IPS-18a (cell line): ENCODE measurements around the gene CCL23.

Experiments
- H3K27ac ChIP-seq: one replicate; pipeline ENCODE4 v1.5.1; 2013; ENCODE audit warnings: low read length
- H3K27me3 ChIP-seq: one replicate; pipeline ENCODE4 v1.6.1; 2013; ENCODE audit warnings: mild to moderate bottlenecking, low read length; ENCODE audit not compliant: control insufficient read depth, insufficient read depth
- H3K36me3 ChIP-seq: one replicate; pipeline ENCODE4 v1.6.1; 2013; ENCODE audit warnings: low read depth, low read length; ENCODE audit not compliant: control insufficient read depth
- H3K4me1 ChIP-seq: one replicate; pipeline ENCODE4 v1.6.1; 2013; ENCODE audit warnings: low read depth, low read length; ENCODE audit not compliant: control insufficient read depth
- H3K4me3 ChIP-seq: one replicate; pipeline ENCODE4 v1.5.1; 2013; ENCODE audit warnings: low read length
- H3K9ac ChIP-seq: one replicate; pipeline ENCODE4 v1.6.1; 2013; ENCODE audit warnings: mild to moderate bottlenecking, low read length, moderate library complexity
- H3K9me3 ChIP-seq: one replicate; pipeline ENCODE4 v1.6.1; 2013; ENCODE audit warnings: low read depth, low read length; ENCODE audit not compliant: control insufficient read depth

Gene CCL23

DNA sequence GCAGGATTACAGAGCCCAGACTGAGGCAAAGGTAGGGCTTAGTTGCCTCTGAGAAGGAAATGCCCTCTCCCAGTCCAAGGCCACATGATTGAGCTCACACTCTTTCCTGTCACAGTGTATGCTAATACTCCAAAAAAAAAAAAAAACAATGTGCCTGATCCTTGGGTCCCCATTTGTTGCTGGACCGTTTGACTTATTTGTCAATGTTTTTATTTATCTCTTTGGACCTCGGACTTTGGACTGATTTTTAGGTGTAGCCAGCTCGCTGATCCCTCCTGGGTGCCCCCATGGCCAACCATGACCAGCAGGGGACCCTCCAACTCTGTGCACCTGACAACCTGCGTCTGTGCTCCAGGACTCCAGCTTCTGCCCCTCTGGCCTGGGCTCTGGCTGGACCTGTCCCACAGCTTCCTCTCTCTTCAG lies 35.9 kb downstream of the CCL23 start:
- Histone ChIP-seq H3K36me3 (no peaks in the 10 kb centered on the region), H3K4me3 (no peak overlapping the region), H3K9ac (no peak overlapping the region), H3K27me3 (no peaks in the 10 kb centered on the region), H3K4me1 (no peaks in the 10 kb centered on the region), H3K9me3 (no peaks in the 10 kb centered on the region), H3K27ac (no peak overlapping the region)

GRCh38 chr17:35981246-35981645 lies 36.5 kb downstream of the CCL23 start, which contains the start of gene CCL16:
Gene CCL16, minus strand, starts transcription at chr17:35981497. Its CDS starts 77 bp downstream, at chr17:35981420.
- H3K4me1 ChIP-seq: no peaks in the 10 kb centered on the region
- H3K27ac ChIP-seq: no peak within 1 kb of the TSS
- no peak within 1 kb of the TSS for H3K9ac ChIP-seq
- no peaks in the 10 kb centered on the region for H3K36me3 ChIP-seq
- H3K9me3 ChIP-seq: no peaks in the 10 kb centered on the region
- H3K4me3 ChIP-seq: no peak within 1 kb of the TSS
- H3K27me3 ChIP-seq: no peaks in the 10 kb centered on the region

GRCh38 chr17:35978346-35978745 lies 39.4 kb downstream of the CCL23 start:
- Histone ChIP-seq H3K4me3 (no peak overlapping the region), H3K4me1 (no peaks in the 10 kb centered on the region), H3K9ac (no peak overlapping the region), H3K27ac (no peak overlapping the region), H3K36me3 (no peaks in the 10 kb centered on the region), H3K9me3 (no peaks in the 10 kb centered on the region), H3K27me3 (no peaks in the 10 kb centered on the region)

DNA sequence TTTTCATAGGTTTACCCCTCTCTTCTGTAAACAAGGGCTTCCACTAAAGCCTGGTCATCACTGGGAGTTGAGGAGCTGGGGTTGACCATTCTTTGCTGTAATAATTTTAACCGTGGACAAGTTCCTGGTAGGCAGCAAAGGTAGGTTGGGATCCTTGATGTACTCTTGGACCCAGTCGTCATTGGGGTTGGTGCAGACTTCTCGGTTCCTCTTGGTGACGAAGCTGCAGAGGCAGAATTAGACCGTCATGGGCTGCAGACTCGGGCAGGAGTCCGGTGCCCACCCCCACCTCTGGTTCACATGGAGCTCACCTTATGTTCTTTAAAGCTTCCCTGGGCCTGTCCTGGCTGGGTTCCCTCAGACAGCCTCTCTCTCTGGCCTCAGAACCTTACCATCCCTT lies 40.3 kb downstream of the CCL23 start:
- Histone ChIP-seq H3K9ac (no peak overlapping the region), H3K36me3 (no peaks in the 10 kb centered on the region), H3K27me3 (no peaks in the 10 kb centered on the region), H3K4me3 (no peak overlapping the region), H3K4me1 (no peaks in the 10 kb centered on the region), H3K27ac (no peak overlapping the region), H3K9me3 (no peaks in the 10 kb centered on the region)

DNA sequence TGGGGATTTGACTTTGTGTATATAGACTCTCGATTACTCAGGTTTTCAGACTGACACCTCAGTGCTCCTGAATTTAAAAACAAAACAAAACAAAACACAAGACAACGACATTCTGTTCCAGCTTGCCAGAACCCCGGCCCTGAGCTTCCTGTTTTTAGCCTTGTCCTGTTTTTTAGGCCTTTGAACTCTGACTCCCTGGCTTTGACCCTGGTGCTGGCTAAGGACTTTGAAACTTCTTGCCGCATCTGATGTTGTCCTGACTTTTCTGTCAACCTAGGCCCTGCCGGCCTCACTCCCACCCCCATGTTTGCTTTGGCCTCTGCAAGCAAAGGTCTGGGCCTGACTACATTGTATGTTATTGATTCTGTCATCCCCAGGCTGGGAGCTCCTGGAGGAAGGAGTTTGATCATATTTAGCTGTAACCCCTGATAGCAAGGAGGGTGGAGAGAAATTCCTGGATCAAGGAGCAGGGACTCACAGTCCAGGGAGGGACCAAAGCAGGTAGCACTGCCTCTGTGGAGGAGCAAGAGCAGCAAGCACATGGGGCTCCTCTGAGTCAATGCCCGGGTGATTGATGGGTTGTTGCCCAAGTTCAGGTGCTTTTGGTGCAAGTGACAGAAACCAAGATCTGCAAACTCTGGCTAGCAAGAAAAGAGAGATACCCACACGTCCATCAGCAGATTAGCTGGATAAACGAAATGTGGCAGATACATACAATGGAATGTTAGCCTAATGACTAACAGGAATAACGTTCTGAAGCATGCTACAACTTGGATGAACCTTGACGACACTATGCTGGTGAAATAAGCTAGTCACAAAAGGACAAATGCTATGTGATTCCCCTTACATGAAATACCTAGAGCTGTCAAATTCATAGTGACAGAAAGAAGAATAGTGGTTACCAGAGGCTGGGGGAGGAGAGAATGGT lies 44.2 kb downstream of the CCL23 start:
- H3K9me3 ChIP-seq: no peaks in the 10 kb centered on the region
- H3K9ac ChIP-seq: no peak overlapping the region
- no peaks in the 10 kb centered on the region for H3K36me3 ChIP-seq
- H3K4me3 ChIP-seq: no peak overlapping the region
- no peaks in the 10 kb centered on the region for H3K27me3 ChIP-seq
- peaks cover 3% of the 10 kb centered on the region for H3K4me1 ChIP-seq
- H3K27ac ChIP-seq: no peak overlapping the region

- no peak overlapping the region for H3K4me3 ChIP-seq
- H3K27ac ChIP-seq: no peak overlapping the region
- no peaks in the 10 kb centered on the region for H3K27me3 ChIP-seq
- H3K4me1 ChIP-seq: peaks cover 3% of the 10 kb centered on the region
- H3K9me3 ChIP-seq: no peaks in the 10 kb centered on the region
- no peak overlapping the region for H3K9ac ChIP-seq
- H3K36me3 ChIP-seq: no peaks in the 10 kb centered on the region
Measured at GRCh38 chr17:35972945-35973332, 44.8 kb downstream of the CCL23 start.

DNA sequence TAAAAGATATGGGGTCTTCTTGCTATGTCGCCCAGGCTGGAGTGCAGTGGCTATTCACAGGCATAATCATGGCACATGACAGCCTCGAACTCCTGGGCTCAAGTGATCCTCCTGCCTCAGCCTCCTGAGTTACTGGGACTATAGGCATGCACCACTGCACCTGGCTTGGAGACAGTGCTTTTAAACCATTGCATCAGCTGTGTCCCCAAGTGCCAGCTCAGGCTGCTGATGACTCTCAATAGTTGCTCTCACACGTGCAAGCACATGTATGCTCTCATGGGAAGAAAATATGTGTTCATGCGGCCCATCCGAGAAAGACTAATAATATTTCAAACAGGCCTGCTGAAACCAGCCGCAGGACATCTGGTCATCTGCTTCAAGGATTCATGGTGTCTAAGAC lies 45.2 kb downstream of the CCL23 start:
- Histone ChIP-seq H3K27me3 (no peaks in the 10 kb centered on the region), H3K9ac (no peak overlapping the region), H3K4me3 (no peak overlapping the region), H3K9me3 (no peaks in the 10 kb centered on the region), H3K4me1 (peaks cover 3% of the 10 kb centered on the region), H3K27ac (no peak overlapping the region), H3K36me3 (no peaks in the 10 kb centered on the region)

GRCh38 chr17:35972066-35972465 lies 45.7 kb downstream of the CCL23 start:
- no peaks in the 10 kb centered on the region for H3K27me3 ChIP-seq
- H3K4me3 ChIP-seq: no peak overlapping the region
- no peak overlapping the region for H3K27ac ChIP-seq
- H3K36me3 ChIP-seq: no peaks in the 10 kb centered on the region
- H3K4me1 ChIP-seq: peaks cover 3% of the 10 kb centered on the region
- no peaks in the 10 kb centered on the region for H3K9me3 ChIP-seq
- H3K9ac ChIP-seq: no peak overlapping the region

GRCh38 chr17:35969558-35970380 lies 48.0 kb downstream of the CCL23 start:
- H3K4me1 ChIP-seq: peaks cover 3% of the 10 kb centered on the region
- no peaks in the 10 kb centered on the region for H3K36me3 ChIP-seq
- no peaks in the 10 kb centered on the region for H3K27me3 ChIP-seq
- no peak overlapping the region for H3K9ac ChIP-seq
- no peak overlapping the region for H3K27ac ChIP-seq
- H3K4me3 ChIP-seq: no peak overlapping the region
- H3K9me3 ChIP-seq: no peaks in the 10 kb centered on the region

DNA sequence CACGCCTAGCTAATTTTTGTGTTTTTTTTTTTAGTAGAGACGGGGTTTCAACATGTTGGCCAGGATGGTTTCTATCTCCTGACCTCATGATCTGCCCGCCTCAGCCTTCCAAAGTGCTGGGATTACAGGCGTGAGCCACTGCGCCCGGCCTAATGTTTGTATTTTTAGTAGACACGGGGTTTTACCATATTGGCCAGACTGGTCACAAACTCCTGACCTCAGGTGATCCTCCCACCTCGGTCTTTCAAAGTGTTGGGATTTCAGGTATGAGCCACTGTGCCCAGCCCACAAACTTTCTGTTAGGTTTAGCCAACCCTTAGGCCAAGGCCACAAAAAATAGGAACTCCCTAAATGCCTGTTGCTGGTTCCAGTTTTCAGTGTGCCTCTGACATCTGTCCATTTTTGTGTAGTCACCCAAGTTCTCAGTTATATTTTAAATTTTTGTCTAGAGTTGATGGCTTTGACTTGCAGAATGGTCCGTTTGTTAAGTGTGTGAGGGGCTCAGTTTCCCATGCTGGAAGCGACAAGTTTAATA lies 49.2 kb downstream of the CCL23 start:
- Histone ChIP-seq H3K36me3 (no peaks in the 10 kb centered on the region), H3K27ac (no peak overlapping the region), H3K9me3 (no peaks in the 10 kb centered on the region), H3K4me1 (peaks cover 3% of the 10 kb centered on the region), H3K9ac (no peak overlapping the region), H3K4me3 (no peak overlapping the region), H3K27me3 (no peaks in the 10 kb centered on the region)

DNA sequence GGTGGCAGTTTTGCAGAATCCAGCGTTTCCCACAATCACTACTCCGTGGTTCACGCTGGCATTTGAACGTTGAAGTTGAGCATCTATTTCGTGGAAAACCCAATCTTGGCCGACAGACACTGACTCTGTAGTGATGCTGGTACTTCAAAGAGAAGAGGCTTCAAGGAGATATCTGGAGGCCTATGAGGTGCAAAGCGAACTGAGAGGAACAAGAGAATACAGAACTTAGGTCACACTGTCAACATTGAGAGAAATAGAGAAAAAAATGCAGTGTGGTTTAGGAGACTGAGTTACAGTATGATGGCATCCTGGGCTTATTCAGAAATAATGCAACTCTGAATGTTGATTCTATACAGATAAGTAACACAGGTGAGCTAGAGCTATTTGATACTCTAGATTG lies 52.5 kb downstream of the CCL23 start:
- H3K27ac ChIP-seq: no peak overlapping the region
- no peak overlapping the region for H3K9ac ChIP-seq
- H3K4me3 ChIP-seq: no peak overlapping the region
- no peaks in the 10 kb centered on the region for H3K9me3 ChIP-seq
- no peaks in the 10 kb centered on the region for H3K36me3 ChIP-seq
- H3K27me3 ChIP-seq: no peaks in the 10 kb centered on the region
- peaks cover 3% of the 10 kb centered on the region for H3K4me1 ChIP-seq
